Stimulated activated CD4-positive, alpha-beta T cell treated with anti-CD3 and anti-CD28 coated beads, Interleukin-2, amount 100 ng/mL, for 4 hours (primary cell): Measurements from ENCODE around the gene PLXNB2.

ENCODE experiments used
- DNase-seq: peaks from one replicate; pipeline ENCODE4 v3.0.0-alpha.2; 2020; ENCODE audit warnings: low read depth

Gene PLXNB2

GRCh38 chr22:50227579-50228215, 79.7 kb downstream of the PLXNB2 start:
- DNase-seq, result no peak

DNA sequence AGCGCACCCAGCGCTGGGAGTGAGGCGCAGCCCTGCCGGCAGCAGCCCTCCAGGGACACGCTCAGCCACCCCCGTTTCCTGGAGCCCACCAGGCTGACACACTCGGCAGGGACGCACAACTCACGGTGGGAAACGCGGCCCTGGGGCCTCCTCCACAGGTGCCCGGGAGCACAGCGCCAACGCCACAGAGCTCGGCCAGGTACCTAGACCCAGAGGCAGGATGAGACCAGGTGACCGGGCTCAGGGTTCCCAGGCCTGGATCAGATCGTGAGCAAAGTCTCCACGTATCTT, 80.6 kb downstream of the PLXNB2 start:
- DNase-seq, result no peak

DNA sequence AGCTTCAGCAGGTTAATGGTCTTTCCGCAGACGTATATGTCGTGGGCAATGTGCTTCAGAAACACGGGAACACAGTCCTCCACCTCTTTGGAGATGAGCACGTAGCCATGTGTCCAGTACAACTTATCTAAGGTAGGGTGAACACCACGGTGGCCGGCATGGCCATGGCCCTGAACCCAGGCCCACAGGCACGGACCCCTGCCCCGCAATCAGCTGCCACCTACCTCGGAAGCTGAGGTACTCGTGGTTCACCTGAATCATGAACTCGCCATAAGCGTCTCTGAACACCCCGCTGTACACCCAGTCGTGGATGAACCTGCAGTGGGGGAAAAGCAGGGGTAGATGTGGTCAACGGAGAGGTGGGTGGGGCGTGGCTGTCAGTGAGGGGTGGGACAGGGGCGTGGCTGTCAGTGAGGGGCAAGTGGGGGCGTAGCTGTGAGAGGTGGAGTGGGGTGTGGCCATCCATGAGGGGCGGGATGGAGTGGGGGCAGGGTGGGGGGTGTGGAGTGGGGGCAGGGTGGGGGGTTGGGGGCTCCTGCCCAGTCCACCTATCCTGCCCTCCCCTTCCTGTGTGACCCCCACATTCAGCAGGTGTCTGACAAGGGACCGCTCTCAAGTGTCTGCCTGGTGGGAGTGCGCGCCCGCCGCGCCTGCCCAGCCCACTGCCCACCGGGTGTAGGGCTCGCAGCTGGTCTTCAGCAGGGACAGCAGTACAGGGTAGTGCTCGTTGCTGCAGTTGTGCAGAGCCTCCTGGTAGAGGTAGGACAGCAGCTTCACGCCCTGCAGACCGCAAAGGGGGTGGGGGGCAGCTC, 81.2 kb downstream of the PLXNB2 start:
- no peak for DNase-seq

DNA sequence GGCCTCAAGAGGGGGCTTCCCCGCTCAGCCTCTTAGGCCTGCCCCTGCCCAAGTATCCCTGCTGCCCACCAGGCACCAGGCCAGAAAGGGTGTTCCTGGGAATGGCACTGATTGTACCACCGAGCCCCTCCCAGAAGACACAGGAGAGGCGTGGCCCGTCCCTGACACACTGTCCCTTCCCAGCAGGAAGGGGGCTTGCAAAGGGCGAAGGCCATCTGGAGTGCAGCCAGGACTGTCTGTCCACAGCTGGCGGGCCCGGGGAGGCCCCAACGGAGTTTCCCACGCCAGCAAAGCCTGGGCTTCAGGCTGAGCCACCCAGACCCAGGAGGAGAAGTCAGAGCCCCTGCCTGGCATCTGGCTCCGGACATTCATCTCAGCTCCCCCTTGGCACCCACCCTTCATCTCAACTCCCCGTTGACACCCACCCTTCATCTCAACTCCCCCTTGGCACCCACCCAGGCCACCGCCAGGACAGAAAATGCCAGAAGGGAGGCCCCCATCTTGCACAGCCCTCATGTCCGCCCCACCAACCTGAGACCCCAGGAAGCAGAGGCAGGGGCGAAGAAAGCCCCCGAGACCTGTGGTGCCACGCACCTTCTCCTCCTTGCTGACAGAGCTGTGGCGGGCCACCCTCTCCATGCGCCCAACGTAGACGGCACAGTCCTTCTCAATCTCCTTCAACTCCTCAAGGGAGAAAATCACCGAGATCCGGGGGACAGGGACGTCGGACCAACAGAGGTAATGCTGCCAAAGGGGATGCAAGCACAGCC, 82.1 kb downstream of the PLXNB2 start:
- no peak for DNase-seq
